ENCODE results near the gene BMP10. TPM values are rescaled to one million over a fixed set of nuclear protein-coding genes. Genes with fewer than 3 reads are reported as not detected.

The BMP10 gene
- polyA plus RNA-seq, 1 donor (not counting 4 experiments of a cell fraction or from before 2014, with no cell fraction given) = 0.05 TPM

DNA sequence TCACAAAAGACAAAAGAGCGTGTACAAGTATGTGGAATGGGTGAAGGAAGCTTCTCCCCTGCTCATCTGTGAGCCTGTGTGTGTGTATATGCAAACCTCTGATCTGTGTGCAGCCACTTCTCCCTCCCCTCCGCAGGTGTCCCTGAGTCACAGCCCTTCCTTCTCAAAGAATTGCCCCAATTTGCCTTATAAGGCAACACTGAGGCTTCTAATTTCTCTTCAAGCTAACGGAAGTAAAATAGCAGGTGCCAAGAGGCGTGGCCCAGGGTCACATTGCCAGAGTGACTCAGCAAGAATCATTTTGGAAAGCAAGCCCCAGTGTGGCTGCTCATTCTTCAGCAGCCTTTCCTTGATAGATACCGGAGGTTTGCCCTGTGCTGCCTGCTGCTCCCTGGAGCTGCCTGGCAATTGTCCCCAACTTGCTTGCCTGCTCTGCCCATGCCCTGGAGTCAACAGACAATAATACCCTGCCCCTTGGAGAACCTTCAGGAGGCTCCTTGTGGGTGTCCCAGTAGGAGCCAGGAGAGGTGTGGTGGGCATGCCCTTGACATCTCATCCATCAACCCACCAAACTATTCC lies 37.3 kb upstream of the BMP10 start:
- Histone ChIP-seq H3K9me3 (ENCODE audit: control insufficient read depth, low read depth, low read length) (no peaks in the 10 kb centered on the region), H3K79me2 (ENCODE audit: control insufficient read depth, insufficient read depth, low read length) (no peaks in the 10 kb centered on the region), H3K27me3 (ENCODE audit: control insufficient read depth, extremely low read depth, insufficient read depth, low read length) (no peaks in the 10 kb centered on the region), H4K20me1 (ENCODE audit: control insufficient read depth, extremely low read depth, insufficient read depth, low read length) (no peaks in the 10 kb centered on the region), H3K27ac (ENCODE audit: control insufficient read depth, insufficient read depth, low read length) (peak overlapping the region; percentile 63), H3K4me3 (ENCODE audit: control insufficient read depth in 2 of 3, extremely low read depth in 1 of 3, insufficient read depth in 2 of 3, low read depth in 1 of 3, low read length in 3 of 3) (no peak overlapping the region), H3K9ac (ENCODE audit: control insufficient read depth, extremely low read depth, insufficient read depth, low read length) (peak overlapping the region; percentile 9), H3K36me3 (ENCODE audit: control insufficient read depth in 2 of 2, extremely low read depth in 1 of 2, insufficient read depth in 2 of 2, low read length in 2 of 2) (no peaks in the 10 kb centered on the region), H2AFZ (ENCODE audit: control insufficient read depth, low read length) (no peak overlapping the region), H3K4me2 (ENCODE audit: control insufficient read depth, extremely low read depth, insufficient read depth, low read depth, low read length) (peak overlapping the region; percentile 61), H3K9me1 (ENCODE audit: control insufficient read depth, extremely low read depth, insufficient read depth, low read length) (no peaks in the 10 kb centered on the region), H3K4me1 (ENCODE audit: control insufficient read depth, extremely low read depth, insufficient read depth, low read length) (peaks cover 31% of the 10 kb centered on the region)
- FAIRE-seq (peak; percentile 90), DNase-seq (ENCODE audit: low read depth, low spot score) (peak; percentile 78)
- TF ChIP-seq, protein P1, sequence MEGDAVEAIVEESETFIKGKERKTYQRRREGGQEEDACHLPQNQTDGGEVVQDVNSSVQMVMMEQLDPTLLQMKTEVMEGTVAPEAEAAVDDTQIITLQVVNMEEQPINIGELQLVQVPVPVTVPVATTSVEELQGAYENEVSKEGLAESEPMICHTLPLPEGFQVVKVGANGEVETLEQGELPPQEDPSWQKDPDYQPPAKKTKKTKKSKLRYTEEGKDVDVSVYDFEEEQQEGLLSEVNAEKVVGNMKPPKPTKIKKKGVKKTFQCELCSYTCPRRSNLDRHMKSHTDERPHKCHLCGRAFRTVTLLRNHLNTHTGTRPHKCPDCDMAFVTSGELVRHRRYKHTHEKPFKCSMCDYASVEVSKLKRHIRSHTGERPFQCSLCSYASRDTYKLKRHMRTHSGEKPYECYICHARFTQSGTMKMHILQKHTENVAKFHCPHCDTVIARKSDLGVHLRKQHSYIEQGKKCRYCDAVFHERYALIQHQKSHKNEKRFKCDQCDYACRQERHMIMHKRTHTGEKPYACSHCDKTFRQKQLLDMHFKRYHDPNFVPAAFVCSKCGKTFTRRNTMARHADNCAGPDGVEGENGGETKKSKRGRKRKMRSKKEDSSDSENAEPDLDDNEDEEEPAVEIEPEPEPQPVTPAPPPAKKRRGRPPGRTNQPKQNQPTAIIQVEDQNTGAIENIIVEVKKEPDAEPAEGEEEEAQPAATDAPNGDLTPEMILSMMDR (optimal IDR thresholded peaks at IDR 0.05 in 1 of 3, IDR thresholded peaks at IDR 0.05 in 1 of 3, conservative IDR thresholded peaks at IDR 0.05 in 1 of 3; ENCODE audit: extremely low read depth in 1 of 3, insufficient read depth in 2 of 3, low read length in 3 of 3) = no peak
- TF ChIP-seq EZH2 (IDR thresholded peaks at IDR 0.05; ENCODE audit: low read length) = no peak
- dilution Hi-C loops (cut with MboI; ENCODE audit: extremely low pct_ligation_motif_present, low sequenced_read_pairs) = no loop called here

DNA sequence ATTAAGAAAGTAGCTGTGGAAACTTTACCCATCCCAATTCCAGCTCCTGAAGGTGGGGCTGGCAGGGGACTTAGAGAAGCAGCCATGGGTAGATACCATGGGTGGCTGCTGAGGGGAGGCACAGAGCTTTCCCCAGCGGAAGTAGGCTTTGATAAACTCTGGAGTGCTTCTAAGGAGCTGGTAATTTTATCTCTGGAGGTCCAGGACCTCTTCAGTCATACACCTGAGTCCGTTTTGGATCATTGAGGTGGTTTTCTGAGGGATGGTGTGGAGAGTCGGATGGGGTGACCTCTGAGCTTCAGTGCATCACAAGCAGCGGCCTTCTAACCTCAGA lies 36.7 kb upstream of the BMP10 start:
- no peaks in the 10 kb centered on the region for H3K27me3 ChIP-seq (ENCODE audit: control insufficient read depth, extremely low read depth, insufficient read depth, low read length)
- FAIRE-seq (no peak), DNase-seq (ENCODE audit: low read depth, low spot score) (no peak)
- no peaks in the 10 kb centered on the region for H3K36me3 ChIP-seq (ENCODE audit: control insufficient read depth in 2 of 2, extremely low read depth in 1 of 2, insufficient read depth in 2 of 2, low read length in 2 of 2)
- no peaks in the 10 kb centered on the region for H3K9me1 ChIP-seq (ENCODE audit: control insufficient read depth, extremely low read depth, insufficient read depth, low read length)
- H3K4me1 ChIP-seq (ENCODE audit: control insufficient read depth, extremely low read depth, insufficient read depth, low read length) = peaks cover 31% of the 10 kb centered on the region
- no peak for TF ChIP-seq EZH2 (IDR thresholded peaks at IDR 0.05; ENCODE audit: low read length)
- TF ChIP-seq, protein P1 (optimal IDR thresholded peaks at IDR 0.05 in 1 of 3, IDR thresholded peaks at IDR 0.05 in 1 of 3, conservative IDR thresholded peaks at IDR 0.05 in 1 of 3; ENCODE audit: extremely low read depth in 1 of 3, insufficient read depth in 2 of 3, low read length in 3 of 3) = no peak
- no peak overlapping the region for H3K27ac ChIP-seq (ENCODE audit: control insufficient read depth, insufficient read depth, low read length)
- no peak overlapping the region for H3K9ac ChIP-seq (ENCODE audit: control insufficient read depth, extremely low read depth, insufficient read depth, low read length)
- no peaks in the 10 kb centered on the region for H4K20me1 ChIP-seq (ENCODE audit: control insufficient read depth, extremely low read depth, insufficient read depth, low read length)
- H3K4me3 ChIP-seq (ENCODE audit: control insufficient read depth in 2 of 3, extremely low read depth in 1 of 3, insufficient read depth in 2 of 3, low read depth in 1 of 3, low read length in 3 of 3) = no peak overlapping the region
- no peaks in the 10 kb centered on the region for H3K79me2 ChIP-seq (ENCODE audit: control insufficient read depth, insufficient read depth, low read length)
- peak overlapping the region; percentile 61 for H3K4me2 ChIP-seq (ENCODE audit: control insufficient read depth, extremely low read depth, insufficient read depth, low read depth, low read length)
- H3K9me3 ChIP-seq (ENCODE audit: control insufficient read depth, low read depth, low read length) = no peaks in the 10 kb centered on the region
- dilution Hi-C loops (cut with MboI; ENCODE audit: extremely low pct_ligation_motif_present, low sequenced_read_pairs) = no loop called here
- no peak overlapping the region for H2AFZ ChIP-seq (ENCODE audit: control insufficient read depth, low read length)
